Smooth muscle cell (in vitro differentiated cells): ENCODE measurements around the gene LPIN1. TPM values are rescaled to one million over a fixed set of nuclear protein-coding genes. Genes with fewer than 3 reads are reported as not detected.

Experiments used
- DNase-seq: peaks from one replicate; lab custom pipeline; 2025; ENCODE audit not compliant: unreplicated experiment; lab: John Stamatoyannopoulos, UW
- H2AFZ ChIP-seq: fragments of 200-600 bp; sonication (generic); 2 replicates; pipeline ENCODE4 v1.6.0; 2016; ENCODE audit warnings: antibody characterized with exemption, low read depth, mild to moderate bottlenecking
- H3F3A ChIP-seq: fragments of 200-600 bp; sonication (generic); 2 replicates; pipeline ENCODE4 v1.6.0; 2017; ENCODE audit warnings: antibody characterized with exemption, low read depth
- H3K27ac ChIP-seq: fragments of 200-600 bp; sonication (generic); 2 replicates; pipeline ENCODE4 v1.5.1; 2016; ENCODE audit warnings: low read depth, mild to moderate bottlenecking
- H3K27me3 ChIP-seq: fragments of 200-600 bp; sonication (generic); 2 replicates; pipeline ENCODE4 v1.6.1; 2016; ENCODE audit warnings: low read depth, mild to moderate bottlenecking
- H3K36me3 ChIP-seq: fragments of 200-600 bp; sonication (generic); 2 replicates; pipeline ENCODE4 v1.5.1; 2016; ENCODE audit warnings: low read depth
- H3K4me1 ChIP-seq: fragments of 200-600 bp; sonication (generic); 2 replicates; pipeline ENCODE4 v1.5.1; 2016; ENCODE audit warnings: low read depth
- H3K4me2 ChIP-seq: fragments of 200-600 bp; sonication (generic); 2 replicates; pipeline ENCODE4 v1.6.0; 2016; ENCODE audit warnings: mild to moderate bottlenecking
- H3K4me3 ChIP-seq: fragments of 200-600 bp; sonication (generic); 2 replicates; pipeline ENCODE4 v1.5.1; 2016; ENCODE audit warnings: mild to moderate bottlenecking
- H3K79me2 ChIP-seq: fragments of 200-600 bp; sonication (generic); 2 replicates; pipeline ENCODE4 v1.6.0; 2016; ENCODE audit warnings: low read depth, mild to moderate bottlenecking
- H3K9ac ChIP-seq: fragments of 200-600 bp; sonication (generic); 2 replicates; pipeline ENCODE4 v1.6.0; 2016; ENCODE audit warnings: low read depth
- H3K9me3 ChIP-seq: fragments of 200-600 bp; sonication (generic); replicated peaks from 2 replicates; pipeline ENCODE4 v1.5.1; 2016; ENCODE audit warnings: low read depth
- H4K20me1 ChIP-seq: fragments of 200-600 bp; sonication (generic); 2 replicates; pipeline ENCODE4 v1.6.0; 2016; ENCODE audit warnings: low read depth
- WGBS: methylation state at CpG from one replicate; pipeline ENCODE4 v1.1.7; 2016; ENCODE audit warnings: low lambda C conversion rate; 5-methylcytosine and 5-hydroxymethylcytosine counted together
- polyA plus RNA-seq: library from polyadenylated mRNA; unstranded; fragments of >200 nt; fragmentation: Nextera tagmentation; extraction: Ambion mirVana; gene quantifications from 2 replicates; pipeline ENCODE4 v1.2.1, GENCODE V29; 2016
- total RNA-seq: library from RNA; depleted of rRNA; stranded (reverse); fragments of >200 nt; gene quantifications from 2 replicates; pipeline ENCODE4 v1.2.3, GENCODE V29; 2014
- TF ChIP-seq, protein P1 (sequence below): fragments of 200-600 bp; sonication (generic); IDR thresholded peaks from 2 replicates; pipeline ENCODE4 v1.5.1; 2017; ENCODE audit warnings: borderline replicate concordance, mild to moderate bottlenecking, antibody characterized with exemption; ENCODE audit not compliant: insufficient read depth, poor library complexity, severe bottlenecking

LPIN1 gene
- total and polyA plus RNA-seq, 2 experiments from 2014 or later, result 13.8 to 17.9 TPM

- no peak overlapping the region for H3K27ac ChIP-seq
- no peak for DNase-seq
- H4K20me1 ChIP-seq, result peaks cover 12% of the 10 kb centered on the region
- no peak overlapping the region for H3K9ac ChIP-seq
- no peaks in the 10 kb centered on the region for H3K79me2 ChIP-seq
- H2AFZ ChIP-seq, result no peak overlapping the region
- H3K4me2 ChIP-seq, result no peak overlapping the region
- H3K4me3 ChIP-seq, result no peak overlapping the region
- no peaks in the 10 kb centered on the region for H3K9me3 ChIP-seq
- H3F3A ChIP-seq, result no peaks in the 10 kb centered on the region
- TF ChIP-seq, protein P1, sequence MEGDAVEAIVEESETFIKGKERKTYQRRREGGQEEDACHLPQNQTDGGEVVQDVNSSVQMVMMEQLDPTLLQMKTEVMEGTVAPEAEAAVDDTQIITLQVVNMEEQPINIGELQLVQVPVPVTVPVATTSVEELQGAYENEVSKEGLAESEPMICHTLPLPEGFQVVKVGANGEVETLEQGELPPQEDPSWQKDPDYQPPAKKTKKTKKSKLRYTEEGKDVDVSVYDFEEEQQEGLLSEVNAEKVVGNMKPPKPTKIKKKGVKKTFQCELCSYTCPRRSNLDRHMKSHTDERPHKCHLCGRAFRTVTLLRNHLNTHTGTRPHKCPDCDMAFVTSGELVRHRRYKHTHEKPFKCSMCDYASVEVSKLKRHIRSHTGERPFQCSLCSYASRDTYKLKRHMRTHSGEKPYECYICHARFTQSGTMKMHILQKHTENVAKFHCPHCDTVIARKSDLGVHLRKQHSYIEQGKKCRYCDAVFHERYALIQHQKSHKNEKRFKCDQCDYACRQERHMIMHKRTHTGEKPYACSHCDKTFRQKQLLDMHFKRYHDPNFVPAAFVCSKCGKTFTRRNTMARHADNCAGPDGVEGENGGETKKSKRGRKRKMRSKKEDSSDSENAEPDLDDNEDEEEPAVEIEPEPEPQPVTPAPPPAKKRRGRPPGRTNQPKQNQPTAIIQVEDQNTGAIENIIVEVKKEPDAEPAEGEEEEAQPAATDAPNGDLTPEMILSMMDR, result no peak
- no peaks in the 10 kb centered on the region for H3K4me1 ChIP-seq
- H3K27me3 ChIP-seq, result no peaks in the 10 kb centered on the region
- WGBS, result 95% methylated on average over 3 of the region's 3 CpGs
- H3K36me3 ChIP-seq, result no peaks in the 10 kb centered on the region
Measured at GRCh38 chr2:11768946-11769345, 22.5 kb downstream of the LPIN1 start.

DNA sequence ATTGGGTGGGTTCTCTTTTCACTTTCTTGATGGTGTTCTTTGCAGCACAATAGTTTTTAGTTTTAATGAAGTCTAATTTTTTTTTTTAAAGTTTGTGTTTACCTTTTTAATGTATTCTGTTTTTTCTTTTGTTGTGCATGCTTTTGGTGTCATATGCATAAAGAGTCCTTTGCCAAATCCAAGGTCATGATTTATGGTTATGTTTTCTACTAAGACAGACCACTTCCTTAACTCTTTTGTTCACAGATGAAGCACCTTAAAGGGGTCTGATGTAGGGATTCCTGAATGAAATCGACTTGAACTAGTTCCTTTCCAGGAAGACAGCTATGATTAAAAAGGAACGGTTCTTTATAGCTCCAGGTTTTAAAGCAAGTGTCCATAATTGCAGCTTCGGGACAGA is 23.1 kb downstream of the LPIN1 start:
- no peaks in the 10 kb centered on the region for H3K9me3 ChIP-seq
- H3K9ac ChIP-seq, result no peak overlapping the region
- H3K4me3 ChIP-seq, result no peak overlapping the region
- TF ChIP-seq, protein P1, result no peak
- no peaks in the 10 kb centered on the region for H3K79me2 ChIP-seq
- H3K27me3 ChIP-seq, result no peaks in the 10 kb centered on the region
- no peaks in the 10 kb centered on the region for H3K4me1 ChIP-seq
- H3F3A ChIP-seq, result no peaks in the 10 kb centered on the region
- H3K4me2 ChIP-seq, result no peak overlapping the region
- H2AFZ ChIP-seq, result no peak overlapping the region
- no peak for DNase-seq
- H4K20me1 ChIP-seq, result peaks cover 7% of the 10 kb centered on the region
- no peaks in the 10 kb centered on the region for H3K36me3 ChIP-seq
- no peak overlapping the region for H3K27ac ChIP-seq
- 93% methylated on average over 3 of the region's 3 CpGs for WGBS

DNA sequence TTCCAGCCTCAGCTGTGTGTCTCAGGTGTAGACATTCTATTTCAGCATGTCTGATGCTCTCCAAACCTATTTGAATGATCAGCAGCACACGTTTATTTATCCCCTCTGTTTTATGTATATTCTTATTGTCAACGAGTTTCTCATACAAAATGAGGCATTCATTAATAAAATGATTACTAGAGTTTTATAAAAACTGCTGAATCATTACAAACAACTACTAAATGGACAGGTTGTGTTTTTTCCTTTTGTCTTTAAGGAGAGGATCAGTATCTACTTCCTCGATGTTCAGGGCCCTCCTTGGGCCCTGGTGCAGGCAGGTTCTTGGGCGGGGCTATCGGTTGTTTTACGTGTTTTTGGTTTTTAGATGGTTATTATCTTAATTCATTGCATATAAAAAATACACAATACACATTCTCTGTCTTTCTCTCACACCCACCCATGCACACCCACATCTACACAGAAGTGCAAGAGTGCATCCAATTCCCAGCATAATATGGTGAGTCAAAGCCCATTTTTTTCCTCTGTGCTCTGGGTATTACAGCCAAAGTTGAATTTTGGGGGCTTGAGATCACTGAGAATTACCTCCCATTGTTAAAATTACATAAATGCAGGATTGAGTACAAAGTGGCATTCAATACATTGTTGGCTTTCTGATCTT is 24.2 kb downstream of the LPIN1 start:
- Histone ChIP-seq H3K9me3 (no peaks in the 10 kb centered on the region), H3K27me3 (no peaks in the 10 kb centered on the region), H4K20me1 (no peaks in the 10 kb centered on the region), H3K4me3 (no peak overlapping the region), H3K36me3 (no peaks in the 10 kb centered on the region), H3K27ac (no peak overlapping the region), H3K4me2 (no peak overlapping the region), H3F3A (no peaks in the 10 kb centered on the region), H2AFZ (no peak overlapping the region), H3K9ac (no peak overlapping the region), H3K4me1 (no peaks in the 10 kb centered on the region), H3K79me2 (no peaks in the 10 kb centered on the region)
- no peak for DNase-seq
- 97% methylated on average over 6 of the region's 6 CpGs for WGBS
- TF ChIP-seq, protein P1, result no peak
